Mucosa of rectum (tissue), 2 donors: ENCODE results near the gene EPHB3.
"Not testable (repeated sequence)": the region's sequence is repeated elsewhere in the genome, so short reads cannot be mapped to it uniquely, and the experiment has no call there.

Experiments
- H3K27ac ChIP-seq, 2 donors: one replicate each; pipeline ENCODE4 v1.7.0; 2013; ENCODE audit warnings: inconsistent platforms in 2 of 2, low read depth in 2 of 2, low read length in 2 of 2
- H3K27me3 ChIP-seq, 2 donors: one replicate each; pipeline ENCODE4 v1.7.0; 2013; ENCODE audit warnings: low read length in 2 of 2; ENCODE audit not compliant: control insufficient read depth in 2 of 2, insufficient read depth in 2 of 2
- H3K36me3 ChIP-seq, 2 donors: one replicate each; pipeline ENCODE4 v1.7.0; 2013; ENCODE audit warnings: low read length in 2 of 2; ENCODE audit not compliant: control insufficient read depth in 2 of 2, insufficient read depth in 2 of 2
- H3K4me1 ChIP-seq, 2 donors: one replicate each; pipeline ENCODE4 v1.7.0; 2013; ENCODE audit warnings: low read length in 2 of 2, mild to moderate bottlenecking in 1 of 2; ENCODE audit not compliant: control insufficient read depth in 2 of 2, insufficient read depth in 2 of 2
- H3K4me3 ChIP-seq, 2 donors: one replicate each; pipeline ENCODE4 v1.7.0; 2013; ENCODE audit warnings: low read length in 2 of 2
- H3K9ac ChIP-seq, 2 donors: one replicate each; pipeline ENCODE4 v1.7.0; 2013; ENCODE audit warnings: low read length in 2 of 2, low read depth in 1 of 2, mild to moderate bottlenecking in 1 of 2
- H3K9me3 ChIP-seq, 2 donors: one replicate each; pipeline ENCODE4 v1.7.0; 2013; ENCODE audit warnings: low read length in 2 of 2; ENCODE audit not compliant: control insufficient read depth in 2 of 2
- donor health status: healthy.
- donor health status: Normal muscosa, but diverticular disease.

Gene EPHB3

DNA sequence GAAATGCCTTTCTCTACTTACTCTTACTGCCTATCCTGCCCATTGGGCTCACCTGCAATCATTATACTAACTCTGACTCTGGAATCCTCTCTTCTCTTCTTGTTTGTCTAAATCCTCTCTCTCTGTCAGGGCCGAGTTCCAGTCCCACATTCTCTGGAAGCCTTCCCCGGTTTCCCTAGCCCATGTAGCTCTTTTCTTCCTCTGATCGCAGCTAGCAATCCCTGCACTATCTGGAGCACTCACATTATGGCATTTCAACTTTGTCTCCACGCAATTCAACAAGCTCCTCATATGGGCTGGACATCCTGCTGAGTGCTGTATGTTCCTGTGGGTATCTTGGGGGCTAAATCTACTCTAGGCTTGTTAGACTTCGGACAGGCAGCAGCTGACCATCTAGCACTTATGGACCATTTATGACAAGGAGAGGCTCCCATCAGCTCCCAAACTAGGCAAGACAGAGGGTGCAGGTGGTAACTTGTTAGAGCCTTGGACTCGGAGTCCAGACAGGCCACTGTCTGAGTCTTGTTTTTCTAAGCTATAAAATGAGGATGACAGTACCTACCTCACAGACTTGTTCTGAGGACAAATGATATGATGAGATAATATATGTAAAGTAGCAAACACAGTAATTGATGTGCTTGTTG lies 58.3 kb downstream of the EPHB3 start:
- H3K27me3 ChIP-seq: peaks cover 0 to 3% of the 10 kb centered on the region in 2 donors
- no peaks in the 10 kb centered on the region for H3K9me3 ChIP-seq
- H3K36me3 ChIP-seq: no peaks in the 10 kb centered on the region
- H3K4me3 ChIP-seq: no peak overlapping the region
- H3K9ac ChIP-seq: no peak overlapping the region
- H3K4me1 ChIP-seq: peaks cover 0 to 4% of the 10 kb centered on the region in 2 donors
- no peak overlapping the region for H3K27ac ChIP-seq

DNA sequence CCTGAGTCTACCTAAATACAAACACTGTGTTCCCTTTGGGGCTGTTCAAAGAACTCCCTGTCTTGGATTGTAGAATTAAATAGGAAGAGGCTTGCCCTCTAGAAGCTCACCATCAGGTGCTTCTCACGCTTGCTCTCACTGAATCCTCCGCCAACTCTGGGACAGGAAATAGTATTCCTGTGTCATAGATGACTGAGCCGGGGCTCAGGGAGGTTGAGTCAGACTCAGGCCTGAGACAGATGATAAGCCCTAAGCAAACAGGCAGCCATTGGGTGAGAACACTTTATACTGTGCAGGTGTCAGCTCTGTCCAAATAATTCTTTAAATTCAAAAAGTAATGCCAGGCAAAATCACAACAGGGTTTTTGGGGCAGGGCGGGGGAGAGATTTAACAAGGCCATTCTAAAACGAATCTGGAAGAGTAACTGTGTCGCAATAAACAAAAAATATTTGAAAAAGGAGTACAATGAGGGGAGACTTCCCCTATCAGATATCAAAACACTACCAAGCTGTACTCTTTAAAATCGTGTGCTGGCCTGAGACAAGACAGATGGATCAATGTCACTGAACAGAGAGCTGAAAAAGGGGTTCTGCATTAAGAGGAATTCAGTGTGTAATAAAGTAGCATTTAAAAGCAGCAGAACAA lies 59.0 kb downstream of the EPHB3 start:
- no peak overlapping the region for H3K27ac ChIP-seq
- no peak overlapping the region for H3K4me3 ChIP-seq
- peaks cover 0 to 4% of the 10 kb centered on the region in 2 donors for H3K4me1 ChIP-seq
- no peaks in the 10 kb centered on the region for H3K9me3 ChIP-seq
- H3K9ac ChIP-seq: no peak overlapping the region
- no peaks in the 10 kb centered on the region for H3K36me3 ChIP-seq
- peaks cover 0 to 3% of the 10 kb centered on the region in 2 donors for H3K27me3 ChIP-seq

DNA sequence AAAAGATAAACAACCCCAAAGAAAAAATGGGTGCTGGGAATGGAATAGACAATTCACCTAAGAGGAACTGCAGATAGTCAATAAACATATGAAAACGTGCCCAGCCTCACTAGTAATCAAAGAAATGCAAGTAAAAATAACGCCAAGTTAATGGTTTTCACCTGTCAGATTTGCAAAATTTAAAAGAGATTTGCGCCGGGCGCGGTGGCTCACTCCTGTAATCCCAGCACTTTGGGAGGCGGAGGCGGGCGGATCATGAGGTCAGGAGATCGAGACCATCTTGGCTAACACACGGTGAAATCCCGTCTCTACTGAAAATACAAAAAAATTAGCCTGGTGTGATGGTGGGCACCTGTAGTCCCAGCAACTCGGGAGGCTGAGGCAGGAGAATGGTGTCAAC lies 60.6 kb downstream of the EPHB3 start:
- not testable (repeated sequence) for H3K9me3 ChIP-seq, H3K4me1 ChIP-seq, H3K36me3 ChIP-seq, H3K27ac ChIP-seq, H3K4me3 ChIP-seq, H3K27me3 ChIP-seq, H3K9ac ChIP-seq

DNA sequence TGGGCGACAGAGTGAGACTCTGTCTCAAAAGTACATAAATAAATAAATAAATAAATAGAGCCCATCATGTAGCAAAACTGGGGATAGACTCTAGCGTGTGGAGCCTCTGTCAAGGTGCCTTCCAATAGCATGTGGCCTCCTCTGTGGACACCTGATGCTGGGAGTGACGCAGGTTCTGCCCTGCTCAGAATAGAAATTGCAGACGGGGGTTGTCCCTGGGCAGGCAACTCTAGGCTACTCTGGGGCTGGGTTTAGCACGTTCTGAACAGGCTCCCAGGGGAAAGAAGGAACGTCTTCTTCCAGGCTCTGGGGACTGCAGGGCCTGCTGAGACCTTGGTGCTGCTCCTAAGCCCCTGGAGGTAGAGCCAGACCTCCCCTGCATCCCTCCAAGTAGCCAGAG lies 65.3 kb downstream of the EPHB3 start:
- no peak overlapping the region for H3K27ac ChIP-seq
- no peak overlapping the region for H3K4me3 ChIP-seq
- no peaks in the 10 kb centered on the region for H3K9me3 ChIP-seq
- H3K27me3 ChIP-seq: no peaks in the 10 kb centered on the region
- H3K4me1 ChIP-seq: no peaks in the 10 kb centered on the region
- H3K9ac ChIP-seq: no peak overlapping the region
- H3K36me3 ChIP-seq: no peaks in the 10 kb centered on the region

DNA sequence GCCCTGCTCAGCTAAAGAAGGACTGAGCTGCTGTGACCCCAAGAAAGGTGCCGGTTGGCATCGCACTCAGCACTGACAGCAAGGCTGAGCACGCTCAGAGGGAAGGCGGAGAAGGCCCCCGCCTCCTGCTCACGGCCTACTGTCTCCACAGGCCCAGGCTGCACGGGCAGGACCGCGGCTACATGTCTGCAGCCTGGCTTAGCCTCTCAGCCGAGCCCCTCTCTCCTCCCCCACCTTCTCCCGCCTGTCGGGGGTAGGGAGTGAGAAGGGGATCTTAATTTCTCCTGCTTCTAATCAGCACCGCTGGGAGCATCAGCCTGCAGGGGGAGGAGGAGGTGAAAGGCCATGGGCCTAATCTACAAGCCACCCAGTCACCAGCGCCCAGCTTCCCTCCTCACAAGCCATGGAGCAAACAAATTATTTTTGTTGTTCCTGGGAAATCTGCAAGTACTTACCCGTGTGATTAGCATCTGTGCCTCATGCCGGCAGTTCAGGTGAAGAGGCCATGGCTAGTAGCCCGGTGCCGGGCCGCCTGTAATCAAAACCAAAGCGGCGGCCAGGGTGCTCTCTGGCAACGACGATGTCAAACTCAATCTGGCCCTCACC lies 68.1 kb downstream of the EPHB3 start:
- no peak overlapping the region for H3K9ac ChIP-seq
- no peak overlapping the region for H3K4me3 ChIP-seq
- H3K4me1 ChIP-seq: peaks cover 6 to 7% of the 10 kb centered on the region in 2 donors
- H3K27me3 ChIP-seq: no peaks in the 10 kb centered on the region
- H3K36me3 ChIP-seq: no peaks in the 10 kb centered on the region
- no peak overlapping the region for H3K27ac ChIP-seq
- H3K9me3 ChIP-seq: no peaks in the 10 kb centered on the region

DNA sequence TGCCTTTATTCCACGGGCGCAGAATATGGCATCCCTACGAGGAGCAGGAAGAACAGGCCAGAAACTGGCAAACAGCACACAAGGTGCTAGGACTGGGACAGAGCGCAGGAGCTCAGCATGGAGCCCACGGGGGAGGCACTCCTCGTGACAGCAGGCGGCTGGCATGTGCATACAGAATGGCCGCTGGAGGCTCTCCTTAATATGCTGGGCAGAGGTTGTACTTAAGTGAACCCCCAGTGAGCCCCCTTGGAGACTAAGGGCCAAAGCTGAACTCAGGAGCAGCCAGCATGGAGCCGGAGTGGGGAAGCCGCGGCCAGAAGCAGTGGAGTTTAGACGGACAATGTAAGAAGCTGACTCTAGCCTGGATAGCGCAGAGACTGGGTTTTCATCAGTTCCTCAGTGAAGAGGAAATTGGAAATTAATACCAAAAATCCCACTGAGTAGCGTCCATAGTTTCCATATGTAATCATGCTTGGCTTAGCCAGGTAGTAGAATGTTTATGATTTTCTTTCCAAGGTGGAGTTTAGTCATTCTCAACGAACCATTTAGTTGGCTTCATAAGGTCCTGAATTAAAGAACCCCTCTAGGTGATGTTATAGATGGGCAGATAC lies 69.4 kb downstream of the EPHB3 start:
- H3K9ac ChIP-seq: no peak overlapping the region
- no peak overlapping the region for H3K4me3 ChIP-seq
- peaks cover 7 to 13% of the 10 kb centered on the region in 2 donors for H3K4me1 ChIP-seq
- H3K27me3 ChIP-seq: no peaks in the 10 kb centered on the region
- H3K9me3 ChIP-seq: no peaks in the 10 kb centered on the region
- H3K27ac ChIP-seq: no peak overlapping the region
- no peaks in the 10 kb centered on the region for H3K36me3 ChIP-seq

DNA sequence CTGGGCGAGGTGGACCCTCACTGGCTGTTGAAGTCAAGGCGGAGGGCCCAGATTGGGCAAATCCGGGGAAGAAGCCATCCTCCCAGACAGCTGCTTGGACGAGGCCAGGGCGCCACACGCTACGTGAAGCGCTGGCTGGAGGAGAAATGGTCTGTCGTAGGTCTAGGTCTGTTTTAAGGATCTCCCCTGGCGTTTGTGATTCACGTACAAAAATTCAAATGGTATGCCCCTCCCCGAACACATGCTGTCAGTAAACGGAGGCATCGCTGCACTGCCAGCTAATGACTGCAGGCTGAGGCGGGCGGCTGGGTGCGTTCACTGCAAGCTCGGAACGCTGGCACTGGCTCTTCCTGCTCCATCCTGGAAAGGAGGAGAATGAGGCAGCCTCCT lies 69.9 kb downstream of the EPHB3 start:
- no peak overlapping the region for H3K4me3 ChIP-seq
- H3K9me3 ChIP-seq: no peaks in the 10 kb centered on the region
- H3K36me3 ChIP-seq: no peaks in the 10 kb centered on the region
- H3K27me3 ChIP-seq: no peaks in the 10 kb centered on the region
- H3K27ac ChIP-seq: no peak overlapping the region
- peaks cover 7 to 13% of the 10 kb centered on the region in 2 donors for H3K4me1 ChIP-seq
- no peak overlapping the region for H3K9ac ChIP-seq
